ENCODE data around the gene RSAD1.

RSAD1 gene

DNA sequence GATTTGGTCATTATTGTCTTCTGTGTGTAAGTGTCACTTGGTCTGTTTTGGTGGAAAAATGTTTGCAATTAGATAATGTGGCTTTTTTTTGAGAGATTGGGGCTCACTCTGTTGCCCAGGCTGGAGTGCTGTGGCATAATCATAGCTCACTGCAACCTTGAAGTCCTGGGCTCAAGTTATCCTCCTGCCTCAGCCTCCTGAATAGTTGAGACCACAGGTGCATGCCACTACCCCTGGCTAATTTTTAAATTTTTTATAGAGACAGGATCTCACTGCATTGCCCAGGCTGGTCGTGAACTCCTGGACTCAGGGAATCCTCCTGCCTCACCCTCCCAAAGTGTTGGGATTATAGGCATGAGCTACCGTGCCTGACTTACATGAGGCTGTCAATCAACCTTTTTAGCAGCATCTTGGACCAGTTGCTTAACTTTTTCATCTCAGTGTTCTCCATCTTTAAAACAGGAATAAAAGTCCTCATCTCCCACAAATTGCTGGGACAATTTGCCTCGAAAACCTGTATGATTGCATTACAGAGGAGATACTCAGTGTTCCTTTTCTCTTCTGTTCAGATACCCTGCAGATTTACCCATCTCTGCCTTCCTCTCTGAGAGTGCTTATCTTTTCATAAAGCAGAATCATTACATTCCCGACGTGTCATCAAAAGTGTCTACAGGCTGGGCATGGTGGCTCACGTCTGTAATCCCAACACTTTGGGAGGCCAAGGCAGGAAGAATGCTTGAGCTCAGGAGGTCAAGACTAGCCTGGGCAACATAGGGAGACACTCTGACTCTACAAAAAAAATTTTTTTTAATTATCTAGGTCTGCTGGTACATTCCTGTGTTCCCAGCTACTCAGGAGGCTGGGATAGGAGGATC lies 33.6 kb upstream of the RSAD1 start:
- no peaks in the 10 kb centered on the region for H3K36me3 ChIP-seq (ENCODE audit: insufficient read depth, low read length)
- no peak overlapping the region for H3K4me3 ChIP-seq (ENCODE audit: low read length)
- H3K4me1 ChIP-seq (ENCODE audit: control insufficient read depth, insufficient read depth, low read length): peaks cover 6% of the 10 kb centered on the region
- H3K4me2 ChIP-seq (ENCODE audit: low read length): no peak overlapping the region
- no peaks in the 10 kb centered on the region for H3K27me3 ChIP-seq (ENCODE audit: control insufficient read depth, insufficient read depth, low read length)
- H3K9ac ChIP-seq (ENCODE audit: low read depth, low read length): no peak overlapping the region
- H3K9me3 ChIP-seq (replicated peaks; ENCODE audit: low read length): no peaks in the 10 kb centered on the region

- Histone ChIP-seq H3K4me3 (ENCODE audit: low read length) (no peak overlapping the region), H3K36me3 (ENCODE audit: insufficient read depth, low read length) (no peaks in the 10 kb centered on the region), H3K4me1 (ENCODE audit: control insufficient read depth, insufficient read depth, low read length) (peaks cover 6% of the 10 kb centered on the region), H3K27me3 (ENCODE audit: control insufficient read depth, insufficient read depth, low read length) (no peaks in the 10 kb centered on the region), H3K4me2 (ENCODE audit: low read length) (no peak overlapping the region), H3K9me3 (replicated peaks; ENCODE audit: low read length) (no peaks in the 10 kb centered on the region), H3K9ac (ENCODE audit: low read depth, low read length) (no peak overlapping the region)
Observed at GRCh38 chr17:50445730-50446325, 32.8 kb upstream of the RSAD1 start.

DNA sequence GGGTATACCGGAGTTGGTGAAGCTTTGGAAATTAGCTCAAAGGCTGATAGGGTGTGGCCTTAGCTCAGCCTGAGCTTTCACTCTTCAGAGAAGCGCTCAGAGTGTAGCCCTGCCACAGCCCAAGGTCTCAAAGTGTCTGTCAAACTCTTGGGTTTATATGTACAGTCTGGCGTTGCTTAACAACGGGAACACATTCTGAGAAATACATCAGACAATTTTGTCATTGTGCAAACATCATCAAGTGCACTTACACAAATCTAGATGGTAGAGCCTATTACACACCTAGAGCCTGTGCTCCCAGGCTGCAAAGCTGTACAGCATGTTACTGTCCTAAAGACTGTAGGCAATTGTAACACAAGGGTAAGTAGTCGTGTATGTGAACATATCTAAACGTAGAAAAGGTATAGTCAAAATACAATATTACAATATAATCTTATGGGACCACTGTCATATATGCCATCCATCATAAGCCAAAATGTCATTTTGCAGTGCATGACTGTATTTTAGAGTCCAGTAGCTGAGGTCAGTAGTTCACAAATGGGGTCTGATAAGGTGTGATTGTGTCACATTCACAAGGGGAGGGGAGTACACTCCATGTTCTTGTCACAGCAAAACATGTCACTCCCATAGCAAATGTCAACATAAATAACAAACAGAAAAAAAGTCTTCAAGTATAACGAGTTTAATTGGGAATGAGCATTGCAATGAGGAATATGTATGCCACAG lies 30.6 kb upstream of the RSAD1 start:
- Histone ChIP-seq H3K9me3 (replicated peaks; ENCODE audit: low read length) (no peaks in the 10 kb centered on the region), H3K27me3 (ENCODE audit: control insufficient read depth, insufficient read depth, low read length) (no peaks in the 10 kb centered on the region), H3K36me3 (ENCODE audit: insufficient read depth, low read length) (no peaks in the 10 kb centered on the region), H3K4me2 (ENCODE audit: low read length) (no peak overlapping the region), H3K4me1 (ENCODE audit: control insufficient read depth, insufficient read depth, low read length) (peaks cover 11% of the 10 kb centered on the region), H3K4me3 (ENCODE audit: low read length) (no peak overlapping the region), H3K9ac (ENCODE audit: low read depth, low read length) (no peak overlapping the region)

DNA sequence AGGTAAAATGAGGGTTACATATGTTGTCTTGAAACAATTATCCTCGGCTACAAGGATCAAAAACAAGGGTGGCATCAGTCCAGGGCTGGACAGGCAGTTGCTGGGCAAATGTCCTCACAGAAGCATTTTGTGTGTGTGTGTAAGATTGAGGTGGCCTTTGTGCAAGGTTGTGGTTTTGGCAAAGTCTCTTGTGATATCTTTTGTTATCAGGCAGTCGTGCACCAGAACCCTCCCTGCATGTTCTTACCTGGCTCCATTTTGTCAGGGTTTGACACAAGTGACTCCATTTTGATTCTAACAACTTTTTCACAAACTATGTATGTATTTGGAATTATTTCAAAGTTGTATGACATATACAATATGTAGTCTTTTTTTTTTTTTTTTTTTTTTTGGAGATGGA lies 30.0 kb upstream of the RSAD1 start:
- Histone ChIP-seq H3K36me3 (ENCODE audit: insufficient read depth, low read length) (no peaks in the 10 kb centered on the region), H3K9ac (ENCODE audit: low read depth, low read length) (no peak overlapping the region), H3K4me1 (ENCODE audit: control insufficient read depth, insufficient read depth, low read length) (peaks cover 6% of the 10 kb centered on the region), H3K9me3 (replicated peaks; ENCODE audit: low read length) (no peaks in the 10 kb centered on the region), H3K4me2 (ENCODE audit: low read length) (no peak overlapping the region), H3K27me3 (ENCODE audit: control insufficient read depth, insufficient read depth, low read length) (no peaks in the 10 kb centered on the region), H3K4me3 (ENCODE audit: low read length) (no peak overlapping the region)

- H3K36me3 ChIP-seq (ENCODE audit: insufficient read depth, low read length): no peaks in the 10 kb centered on the region
- no peak overlapping the region for H3K9ac ChIP-seq (ENCODE audit: low read depth, low read length)
- no peaks in the 10 kb centered on the region for H3K9me3 ChIP-seq (replicated peaks; ENCODE audit: low read length)
- no peaks in the 10 kb centered on the region for H3K27me3 ChIP-seq (ENCODE audit: control insufficient read depth, insufficient read depth, low read length)
- H3K4me3 ChIP-seq (ENCODE audit: low read length): no peak overlapping the region
- H3K4me1 ChIP-seq (ENCODE audit: control insufficient read depth, insufficient read depth, low read length): peaks cover 6% of the 10 kb centered on the region
- H3K4me2 ChIP-seq (ENCODE audit: low read length): no peak overlapping the region
Observed at GRCh38 chr17:50451943-50452629, 26.6 kb upstream of the RSAD1 start.

GRCh38 chr17:50452630-50453300 lies 25.9 kb upstream of the RSAD1 start:
- H3K4me1 ChIP-seq (ENCODE audit: control insufficient read depth, insufficient read depth, low read length): peaks cover 6% of the 10 kb centered on the region
- H3K9me3 ChIP-seq (replicated peaks; ENCODE audit: low read length): no peaks in the 10 kb centered on the region
- no peak overlapping the region for H3K4me2 ChIP-seq (ENCODE audit: low read length)
- no peaks in the 10 kb centered on the region for H3K27me3 ChIP-seq (ENCODE audit: control insufficient read depth, insufficient read depth, low read length)
- no peak overlapping the region for H3K9ac ChIP-seq (ENCODE audit: low read depth, low read length)
- H3K4me3 ChIP-seq (ENCODE audit: low read length): no peak overlapping the region
- no peaks in the 10 kb centered on the region for H3K36me3 ChIP-seq (ENCODE audit: insufficient read depth, low read length)

DNA sequence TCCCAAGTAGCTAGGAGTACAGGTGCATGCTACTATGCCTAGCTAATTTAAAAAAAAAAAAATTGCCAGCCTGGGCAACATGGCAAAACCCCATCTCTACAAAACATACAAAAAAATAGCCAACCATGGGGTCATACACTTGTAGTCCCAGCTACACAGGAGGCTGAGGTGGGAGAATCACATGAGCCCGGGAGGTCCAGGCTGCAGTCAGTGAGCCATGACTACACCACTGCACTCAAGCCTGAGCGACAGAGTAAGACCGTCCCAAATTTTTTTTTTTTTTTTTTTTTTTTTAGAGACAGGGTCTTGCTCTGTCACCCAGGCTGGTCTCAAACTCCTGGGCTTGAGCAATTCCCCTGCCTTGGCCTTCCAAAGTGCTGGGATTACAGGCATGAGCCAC lies 24.8 kb upstream of the RSAD1 start:
- Histone ChIP-seq H3K4me1 (ENCODE audit: control insufficient read depth, insufficient read depth, low read length) (peaks cover 7% of the 10 kb centered on the region), H3K4me3 (ENCODE audit: low read length) (no peak overlapping the region), H3K27me3 (ENCODE audit: control insufficient read depth, insufficient read depth, low read length) (no peaks in the 10 kb centered on the region), H3K4me2 (ENCODE audit: low read length) (no peak overlapping the region), H3K9me3 (replicated peaks; ENCODE audit: low read length) (no peaks in the 10 kb centered on the region), H3K9ac (ENCODE audit: low read depth, low read length) (no peak overlapping the region), H3K36me3 (ENCODE audit: insufficient read depth, low read length) (no peaks in the 10 kb centered on the region)

DNA sequence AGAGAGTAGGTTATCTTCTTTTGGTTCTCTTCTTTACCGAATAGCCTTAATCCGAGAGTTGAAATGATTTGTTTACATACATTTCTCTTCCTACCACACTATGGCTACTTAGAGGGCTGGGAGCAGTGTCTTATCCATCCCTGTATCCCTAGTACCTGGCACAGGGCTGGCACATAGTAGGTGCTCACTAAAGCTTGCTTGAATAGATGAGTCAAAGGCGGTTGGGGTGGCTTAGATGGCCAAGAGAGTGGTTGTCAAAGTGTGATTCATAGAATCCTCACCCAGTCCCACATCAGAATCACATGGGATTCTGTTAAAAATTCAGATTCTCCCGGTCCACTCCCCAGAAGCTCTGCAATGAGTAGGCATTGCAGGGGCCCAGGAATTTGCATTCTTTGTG lies 21.0 kb upstream of the RSAD1 start:
- peaks cover 7% of the 10 kb centered on the region for H3K4me1 ChIP-seq (ENCODE audit: control insufficient read depth, insufficient read depth, low read length)
- H3K9ac ChIP-seq (ENCODE audit: low read depth, low read length): no peak overlapping the region
- no peaks in the 10 kb centered on the region for H3K9me3 ChIP-seq (replicated peaks; ENCODE audit: low read length)
- no peaks in the 10 kb centered on the region for H3K27me3 ChIP-seq (ENCODE audit: control insufficient read depth, insufficient read depth, low read length)
- no peak overlapping the region for H3K4me2 ChIP-seq (ENCODE audit: low read length)
- H3K4me3 ChIP-seq (ENCODE audit: low read length): no peak overlapping the region
- no peaks in the 10 kb centered on the region for H3K36me3 ChIP-seq (ENCODE audit: insufficient read depth, low read length)

- no peaks in the 10 kb centered on the region for H3K27me3 ChIP-seq (ENCODE audit: control insufficient read depth, insufficient read depth, low read length)
- no peaks in the 10 kb centered on the region for H3K9me3 ChIP-seq (replicated peaks; ENCODE audit: low read length)
- H3K4me3 ChIP-seq (ENCODE audit: low read length): no peak overlapping the region
- H3K4me1 ChIP-seq (ENCODE audit: control insufficient read depth, insufficient read depth, low read length): peaks cover 4% of the 10 kb centered on the region
- no peak overlapping the region for H3K4me2 ChIP-seq (ENCODE audit: low read length)
- no peaks in the 10 kb centered on the region for H3K36me3 ChIP-seq (ENCODE audit: insufficient read depth, low read length)
- H3K9ac ChIP-seq (ENCODE audit: low read depth, low read length): no peak overlapping the region
Observed at GRCh38 chr17:50458270-50458669, 20.4 kb upstream of the RSAD1 start.

DNA sequence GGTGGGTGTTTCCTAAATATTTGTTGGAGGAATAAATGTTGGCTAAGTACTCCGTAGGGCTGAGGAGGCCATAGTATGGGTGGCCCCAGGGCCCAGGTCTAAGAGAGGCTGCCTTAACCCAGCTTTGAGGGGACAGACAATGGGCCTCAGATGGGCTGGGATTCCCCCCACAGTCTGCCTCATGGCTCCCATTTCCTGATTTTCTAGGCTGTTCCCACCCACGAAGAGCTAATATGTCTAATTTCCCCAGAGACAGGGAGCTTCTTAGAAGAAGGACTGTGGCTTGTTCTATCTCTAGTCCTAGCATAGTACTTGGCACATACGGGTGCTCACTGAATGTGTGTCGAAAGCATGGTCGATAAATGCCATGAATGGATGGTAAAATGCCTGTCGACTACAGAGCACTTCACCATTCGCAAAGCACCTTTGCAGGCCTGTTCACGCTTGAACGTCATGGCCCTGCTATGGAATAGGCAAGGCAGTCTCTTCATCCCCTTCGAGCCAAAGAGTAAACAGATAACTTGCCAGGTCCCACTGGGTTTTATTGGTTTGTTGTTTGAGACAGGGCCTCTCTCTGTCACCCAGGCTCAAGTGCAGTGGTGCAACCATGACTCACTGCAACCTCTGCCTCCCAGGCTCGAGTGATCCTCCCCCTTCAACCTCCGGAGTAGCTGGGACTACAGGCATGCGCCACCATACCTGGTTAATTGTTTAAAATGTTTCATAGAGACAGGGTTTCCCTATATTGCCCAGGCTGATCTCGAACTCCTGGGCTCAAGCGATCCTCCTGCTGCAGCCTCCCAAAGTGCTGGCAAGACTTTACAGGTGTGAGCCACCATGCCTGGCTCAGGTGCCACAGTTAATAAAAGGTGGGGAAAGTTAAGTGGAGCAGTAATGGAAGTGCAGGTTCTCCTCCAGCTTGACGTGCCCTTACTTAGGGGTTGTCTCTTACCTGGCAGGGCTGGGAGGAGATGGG lies 19.7 kb upstream of the RSAD1 start:
- H3K4me2 ChIP-seq (ENCODE audit: low read length): no peak overlapping the region
- no peaks in the 10 kb centered on the region for H3K9me3 ChIP-seq (replicated peaks; ENCODE audit: low read length)
- no peak overlapping the region for H3K4me3 ChIP-seq (ENCODE audit: low read length)
- H3K36me3 ChIP-seq (ENCODE audit: insufficient read depth, low read length): no peaks in the 10 kb centered on the region
- no peaks in the 10 kb centered on the region for H3K27me3 ChIP-seq (ENCODE audit: control insufficient read depth, insufficient read depth, low read length)
- H3K9ac ChIP-seq (ENCODE audit: low read depth, low read length): no peak overlapping the region
- peaks cover 4% of the 10 kb centered on the region for H3K4me1 ChIP-seq (ENCODE audit: control insufficient read depth, insufficient read depth, low read length)

All from skeletal muscle satellite cell (primary cell).